ENCODE results near the gene OPTC. TPM values are rescaled to one million over a fixed set of nuclear protein-coding genes. Genes with fewer than 3 reads are reported as not detected.
A peak's percentile ranks its signal among the peaks of the same experiment; 100 is the strongest.

The OPTC gene
- total RNA-seq, 2 experiments from 2014 or later, result not detected

GRCh38 chr1:203505526-203506204 is 11.7 kb downstream of the OPTC start:
- H3K27ac Mint-ChIP-seq, result no peak overlapping the region
- no peak for DNase-seq
- ATAC-seq, result no peak

DNA sequence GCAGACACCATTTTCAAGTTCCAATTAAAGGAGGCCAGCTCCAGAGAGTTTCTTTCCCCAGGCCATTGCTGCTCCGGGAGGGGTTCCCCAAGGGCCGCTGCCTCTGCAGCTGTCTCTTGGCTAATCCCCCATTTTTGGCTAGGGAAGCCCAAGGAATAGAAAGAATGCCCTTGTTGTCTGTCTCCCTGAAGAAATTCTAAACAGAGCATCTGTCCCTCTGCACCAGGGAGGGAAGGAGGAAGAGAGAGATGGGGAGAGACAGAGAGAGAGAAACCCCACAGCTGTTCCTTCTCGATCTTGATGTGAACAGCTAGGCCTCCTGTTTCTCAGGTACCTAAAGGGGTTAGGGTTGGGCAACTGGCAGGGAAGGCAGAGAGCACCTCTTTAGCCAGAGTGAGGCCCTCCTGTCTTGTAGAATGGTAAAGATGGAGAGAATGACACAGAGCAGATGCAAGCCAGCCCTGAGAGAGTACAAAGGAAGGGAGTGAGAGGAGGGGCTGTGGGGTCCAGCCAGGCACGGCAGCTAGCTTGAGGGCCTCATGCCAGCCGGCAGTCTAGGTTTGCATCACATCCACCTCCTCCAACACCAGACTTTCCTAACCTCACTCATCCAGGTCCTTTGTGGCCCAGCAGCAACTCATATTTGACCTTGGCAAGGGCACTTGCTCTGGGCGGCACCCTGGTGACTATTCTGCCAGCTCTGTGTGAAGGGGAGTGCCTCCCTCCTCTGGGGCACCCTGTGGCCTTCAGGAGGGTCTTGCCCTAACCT is 13.1 kb downstream of the OPTC start:
- Mint-ChIP-seq H3K36me3 (no peaks in the 10 kb centered on the region), H3K27ac (no peak overlapping the region), H3K27me3 (peaks cover 14% of the 10 kb centered on the region), H3K4me3 (no peak overlapping the region), H3K4me1 (peaks cover 6% of the 10 kb centered on the region), H3K9me3 (ENCODE audit: low read depth) (no peaks in the 10 kb centered on the region)
- no peak for ATAC-seq
- CTCF ChIA-PET, result interaction anchor here (0.9 to 7.2 kb wide), 6 partner anchors 29 to 239 kb away, joined by 3 to 77 read pairs (median 4); partner anchors contain the start of gene ATP2B4
- no peak for DNase-seq

More at GRCh38 chr1:203505526-203506204, 11.7 kb downstream of the OPTC start:
- peaks cover 14% of the 10 kb centered on the region for H3K27me3 Mint-ChIP-seq
- no peaks in the 10 kb centered on the region for H3K9me3 Mint-ChIP-seq (ENCODE audit: low read depth)
- no peaks in the 10 kb centered on the region for H3K36me3 Mint-ChIP-seq
- H3K4me1 Mint-ChIP-seq, result peaks cover 6% of the 10 kb centered on the region
- no peak overlapping the region for H3K4me3 Mint-ChIP-seq
- CTCF ChIA-PET, result interaction anchor here (0.7 to 7.2 kb wide), 17 partner anchors 7 to 1492 kb away, joined by 3 to 77 read pairs (median 5); partner anchors contain the start of gene ATP2B4

DNA sequence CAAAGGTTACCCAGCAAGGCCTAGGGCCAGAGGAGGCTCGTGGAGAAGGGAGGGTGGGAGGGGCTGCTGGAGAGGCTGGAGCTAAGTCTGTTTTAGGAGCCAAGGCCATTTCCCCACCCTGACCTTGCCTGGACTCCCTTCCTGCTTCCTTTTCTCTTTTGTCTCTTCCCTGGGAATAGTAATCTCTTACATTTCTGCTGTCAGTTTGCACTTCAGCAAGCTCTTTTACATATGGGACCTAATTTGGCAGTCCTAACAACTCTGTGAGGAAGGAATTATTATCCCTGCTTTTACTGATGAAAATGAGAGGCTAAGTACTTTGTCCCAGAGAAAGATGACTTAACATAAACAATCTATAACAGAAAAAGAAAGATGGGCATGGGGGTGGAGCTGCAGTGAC is 13.8 kb downstream of the OPTC start:
- ATAC-seq (no peak), DNase-seq (no peak)
- H3K9me3 Mint-ChIP-seq (ENCODE audit: low read depth), result no peaks in the 10 kb centered on the region
- no peaks in the 10 kb centered on the region for H3K36me3 Mint-ChIP-seq
- CTCF ChIA-PET, result interaction anchor here (0.6 to 7.2 kb wide), 5 partner anchors 20 to 472 kb away, joined by 3 to 77 read pairs (median 5); partner anchors contain the start of gene ATP2B4
- peaks cover 11% of the 10 kb centered on the region for H3K4me1 Mint-ChIP-seq
- H3K4me3 Mint-ChIP-seq, result no peak overlapping the region
- H3K27ac Mint-ChIP-seq, result no peak overlapping the region
- H3K27me3 Mint-ChIP-seq, result peaks cover 10% of the 10 kb centered on the region

GRCh38 chr1:203508463-203509073 is 14.6 kb downstream of the OPTC start:
- no peak for DNase-seq
- Mint-ChIP-seq H3K27ac (no peak overlapping the region), H3K4me3 (no peak overlapping the region), H3K36me3 (no peaks in the 10 kb centered on the region), H3K4me1 (peaks cover 15% of the 10 kb centered on the region), H3K27me3 (peaks cover 3% of the 10 kb centered on the region), H3K9me3 (ENCODE audit: low read depth) (no peaks in the 10 kb centered on the region)
- ATAC-seq, result no peak
- CTCF ChIA-PET, result interaction anchor here (0.6 to 7.2 kb wide), 4 partner anchors 21 to 473 kb away, joined by 3 to 77 read pairs (median 4); no protein-coding TSS in a partner anchor

- Mint-ChIP-seq H3K36me3 (no peaks in the 10 kb centered on the region), H3K9me3 (ENCODE audit: low read depth) (no peaks in the 10 kb centered on the region), H3K4me1 (peaks cover 15% of the 10 kb centered on the region), H3K27ac (no peak overlapping the region), H3K27me3 (no peaks in the 10 kb centered on the region), H3K4me3 (no peak overlapping the region)
- DNase-seq, result no peak
- CTCF ChIA-PET, result interaction anchor here (7.2 kb wide), 1 partner anchor 193 kb away, joined by 77 read pairs; no protein-coding TSS in a partner anchor
- ATAC-seq, result no peak
Observed at GRCh38 chr1:203509135-203509534, 15.2 kb downstream of the OPTC start.

DNA sequence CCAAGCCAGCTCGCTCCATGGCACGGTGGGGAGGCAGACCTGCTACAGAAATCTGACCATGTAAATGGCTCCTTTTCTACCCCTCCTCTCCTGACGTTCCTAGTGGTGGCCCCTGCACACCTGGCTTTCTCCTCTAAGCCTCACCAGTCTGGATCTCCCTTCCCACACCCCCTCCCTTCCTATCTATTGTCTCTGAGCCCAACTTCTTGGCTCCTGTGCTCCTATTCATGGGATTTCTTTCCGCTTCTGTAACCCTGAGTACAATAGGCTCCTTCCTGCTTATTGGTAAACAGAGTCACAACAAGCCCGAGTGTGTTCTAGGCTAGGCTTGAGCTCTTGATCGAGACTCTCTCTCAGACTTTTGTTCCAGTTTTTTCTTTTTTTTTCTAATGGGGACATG is 17.6 kb downstream of the OPTC start:
- Mint-ChIP-seq H3K4me3 (no peak overlapping the region), H3K9me3 (ENCODE audit: low read depth) (no peaks in the 10 kb centered on the region), H3K27ac (no peak overlapping the region), H3K27me3 (no peaks in the 10 kb centered on the region), H3K4me1 (peaks cover 9% of the 10 kb centered on the region), H3K36me3 (no peaks in the 10 kb centered on the region)
- CTCF ChIA-PET, result no interaction called here
- DNase-seq, result no peak
- no peak for ATAC-seq

- CTCF ChIA-PET, result no interaction called here
- H3K27ac Mint-ChIP-seq, result no peak overlapping the region
- H3K9me3 Mint-ChIP-seq (ENCODE audit: low read depth), result no peaks in the 10 kb centered on the region
- no peaks in the 10 kb centered on the region for H3K36me3 Mint-ChIP-seq
- ATAC-seq (no peak), DNase-seq (no peak)
- no peak overlapping the region for H3K4me3 Mint-ChIP-seq
- no peaks in the 10 kb centered on the region for H3K27me3 Mint-ChIP-seq
- peaks cover 9% of the 10 kb centered on the region for H3K4me1 Mint-ChIP-seq
Observed at GRCh38 chr1:203511930-203512329, 18.0 kb downstream of the OPTC start.

DNA sequence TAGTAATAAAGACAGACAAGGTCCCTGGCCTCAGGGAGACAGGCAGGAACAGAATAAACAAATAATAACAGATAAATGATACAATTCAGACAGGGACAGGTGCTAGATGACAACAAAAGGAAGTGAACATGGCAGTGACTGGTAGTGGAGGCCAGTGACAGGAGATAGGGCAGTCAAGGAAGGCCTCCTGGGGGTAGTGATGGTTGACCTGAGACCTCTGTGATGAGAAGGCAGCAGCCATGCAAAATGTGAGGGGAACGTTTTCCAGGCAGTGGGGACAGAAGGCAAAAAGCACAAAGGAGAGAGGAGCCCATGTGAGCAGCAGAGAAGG is 18.5 kb downstream of the OPTC start:
- H3K4me3 Mint-ChIP-seq, result no peak overlapping the region

GRCh38 chr1:203512848-203513584 is 19.1 kb downstream of the OPTC start:
- H3K4me3 Mint-ChIP-seq, result no peak overlapping the region
- no peaks in the 10 kb centered on the region for H3K9me3 Mint-ChIP-seq (ENCODE audit: low read depth)
- H3K27me3 Mint-ChIP-seq, result no peaks in the 10 kb centered on the region
- DNase-seq (no peak), ATAC-seq (peak; percentile 39)
- H3K36me3 Mint-ChIP-seq, result no peaks in the 10 kb centered on the region
- H3K4me1 Mint-ChIP-seq, result peaks cover 9% of the 10 kb centered on the region
- CTCF ChIA-PET, result interaction anchor here (1.0 to 1.3 kb wide), 2 partner anchors 8 to 246 kb away, joined by 3 read pairs; no protein-coding TSS in a partner anchor
- no peak overlapping the region for H3K27ac Mint-ChIP-seq

More for the DNA sequence above, 18.5 kb downstream of the OPTC start:
- DNase-seq, result no peak
- CTCF ChIA-PET, result interaction anchor here (1.0 kb wide), 1 partner anchor 8 kb away, joined by 3 read pairs; no protein-coding TSS in a partner anchor
- no peak overlapping the region for H3K27ac Mint-ChIP-seq
- peaks cover 9% of the 10 kb centered on the region for H3K4me1 Mint-ChIP-seq
- H3K9me3 Mint-ChIP-seq (ENCODE audit: low read depth), result no peaks in the 10 kb centered on the region
- ATAC-seq, result no peak
- H3K27me3 Mint-ChIP-seq, result no peaks in the 10 kb centered on the region
- no peaks in the 10 kb centered on the region for H3K36me3 Mint-ChIP-seq

GRCh38 chr1:203513585-203514031 is 19.7 kb downstream of the OPTC start:
- Mint-ChIP-seq H3K27me3 (no peaks in the 10 kb centered on the region), H3K4me1 (peaks cover 9% of the 10 kb centered on the region), H3K4me3 (no peak overlapping the region), H3K27ac (no peak overlapping the region), H3K9me3 (ENCODE audit: low read depth) (no peaks in the 10 kb centered on the region), H3K36me3 (no peaks in the 10 kb centered on the region)
- no peak for ATAC-seq
- CTCF ChIA-PET, result interaction anchor here (1.0 to 1.3 kb wide), 2 partner anchors 9 to 246 kb away, joined by 3 read pairs; no protein-coding TSS in a partner anchor
- DNase-seq, result no peak

DNA sequence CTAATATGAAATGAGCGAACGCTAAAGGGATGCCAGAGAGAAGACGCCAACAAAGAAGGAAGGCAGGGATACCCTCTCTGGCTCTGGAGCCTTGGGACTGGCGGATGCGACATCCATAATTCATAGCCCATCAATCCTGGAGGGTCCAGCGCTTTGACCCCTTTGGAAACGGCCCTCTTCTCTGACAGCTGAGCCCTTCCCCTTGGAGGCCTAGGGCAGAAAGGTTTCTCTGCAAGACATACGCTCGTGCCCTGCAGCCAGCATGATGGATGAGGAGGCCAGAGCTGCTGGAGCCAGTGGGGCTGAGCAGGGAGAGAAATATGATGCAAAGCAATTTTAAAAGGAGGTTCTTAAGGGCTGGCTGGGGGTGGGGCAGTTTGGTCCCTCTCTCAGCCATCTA is 22.2 kb downstream of the OPTC start:
- Mint-ChIP-seq H3K27me3 (no peaks in the 10 kb centered on the region), H3K9me3 (ENCODE audit: low read depth) (no peaks in the 10 kb centered on the region), H3K4me3 (no peak overlapping the region), H3K36me3 (no peaks in the 10 kb centered on the region), H3K27ac (no peak overlapping the region), H3K4me1 (peaks cover 9% of the 10 kb centered on the region)
- DNase-seq (no peak), ATAC-seq (no peak)
- CTCF ChIA-PET, result interaction anchor here (1.3 kb wide), 1 partner anchor 12 kb away, joined by 7 read pairs; no protein-coding TSS in a partner anchor

GRCh38 chr1:203516906-203517305 is 23.0 kb downstream of the OPTC start:
- DNase-seq (no peak), ATAC-seq (no peak)
- H3K27me3 Mint-ChIP-seq, result no peaks in the 10 kb centered on the region
- no peaks in the 10 kb centered on the region for H3K9me3 Mint-ChIP-seq (ENCODE audit: low read depth)
- no peak overlapping the region for H3K27ac Mint-ChIP-seq
- no peak overlapping the region for H3K4me3 Mint-ChIP-seq
- H3K36me3 Mint-ChIP-seq, result no peaks in the 10 kb centered on the region
- CTCF ChIA-PET, result interaction anchor here (0.5 to 1.3 kb wide), 3 partner anchors 12 to 596 kb away, joined by 3 to 7 read pairs (median 3); no protein-coding TSS in a partner anchor
- peaks cover 9% of the 10 kb centered on the region for H3K4me1 Mint-ChIP-seq

Measured in activated CD8-positive, alpha-beta memory T cell treated with anti-CD3 and anti-CD28 coated beads, Interleukin-2, amount 10 ng/mL, durations not matched to agents 7 days and 5 days (primary cell).